HEK293T (cell line): ENCODE results near the gene ASB3.
A peak's percentile ranks its signal among the peaks of the same experiment; 100 is the strongest.

ENCODE experiments used
- CTCF ChIA-PET: fragments of 350-600 bp; formaldehyde crosslinking; extraction: SDS; loops from one replicate; lab custom pipeline; 2021; ENCODE audit warnings: antibody characterized with exemption, inconsistent platforms; lab: Yijun Ruan, JAX
- POLR2A ChIA-PET: fragments of 350-600 bp; formaldehyde crosslinking; extraction: SDS; loops from one replicate; lab custom pipeline; 2020; ENCODE audit warnings: antibody characterized with exemption, inconsistent platforms; lab: Yijun Ruan, JAX
- DNase-seq: peaks from one replicate; pipeline ENCODE4 v3.0.0; 2012; ENCODE audit warnings: mixed read lengths; ENCODE audit errors: extremely low spot score
- ARNT ChIP-seq: fragments of 450-650 bp; IDR thresholded peaks from 2 replicates; pipeline ENCODE4 v1.6.1; 2017; ENCODE audit warnings: mild to moderate bottlenecking
- BHLHE40 ChIP-seq: fragments of 450-650 bp; IDR thresholded peaks from 2 replicates; pipeline ENCODE4 v1.6.1; 2016; ENCODE audit warnings: mild to moderate bottlenecking, moderate library complexity, borderline replicate concordance
- CTBP1 ChIP-seq: fragments of 450-650 bp; IDR thresholded peaks from 2 replicates; pipeline ENCODE4 v1.6.1; 2016; ENCODE audit warnings: borderline replicate concordance
- ELF4 ChIP-seq: fragments of 450-650 bp; IDR thresholded peaks from 2 replicates; pipeline ENCODE4 v1.6.1; 2017; ENCODE audit warnings: antibody characterized with exemption
- FOXA1 ChIP-seq: fragments of 450-650 bp; IDR thresholded peaks from 2 replicates; pipeline ENCODE4 v1.6.1; 2016; ENCODE audit warnings: mild to moderate bottlenecking
- FOXK2 ChIP-seq: fragments of 450-650 bp; IDR thresholded peaks from 2 replicates; pipeline ENCODE4 v1.6.1; 2016; ENCODE audit warnings: mild to moderate bottlenecking
- FOXM1 ChIP-seq: fragments of 450-650 bp; IDR thresholded peaks from 2 replicates; pipeline ENCODE4 v1.6.1; 2017; ENCODE audit warnings: mild to moderate bottlenecking, borderline replicate concordance
- HDGF ChIP-seq: fragments of 450-650 bp; IDR thresholded peaks from 2 replicates; pipeline ENCODE4 v1.6.1; 2017; ENCODE audit warnings: antibody characterized with exemption, borderline replicate concordance
- L3MBTL2 ChIP-seq: fragments of 450-650 bp; conservative IDR thresholded peaks from 2 replicates; pipeline ENCODE4 v1.6.1; 2016; ENCODE audit warnings: mild to moderate bottlenecking
- LEF1 ChIP-seq: fragments of 450-650 bp; IDR thresholded peaks from 2 replicates; pipeline ENCODE4 v1.6.1; 2017; ENCODE audit warnings: mild to moderate bottlenecking, borderline replicate concordance
- NFRKB ChIP-seq: fragments of 450-650 bp; IDR thresholded peaks from 2 replicates; pipeline ENCODE4 v1.6.1; 2016; ENCODE audit warnings: mild to moderate bottlenecking, moderate library complexity
- PKNOX1 ChIP-seq: fragments of 450-650 bp; IDR thresholded peaks from 2 replicates; pipeline ENCODE4 v1.6.1; 2016
- SP1 ChIP-seq: fragments of 450-650 bp; IDR thresholded peaks from 2 replicates; pipeline ENCODE4 v1.6.1; 2017
- SUZ12 ChIP-seq: fragments of 450-650 bp; IDR thresholded peaks from 2 replicates; pipeline ENCODE4 v1.6.1; 2016; ENCODE audit warnings: mild to moderate bottlenecking
- TARDBP ChIP-seq: fragments of 450-650 bp; IDR thresholded peaks from 2 replicates; pipeline ENCODE4 v1.6.1; 2016
- ZNF384 ChIP-seq: fragments of 450-650 bp; IDR thresholded peaks from 2 replicates; pipeline ENCODE4 v1.6.1; 2016

ASB3 gene

GRCh38 chr2:53793261-53793660 lies 6.5 kb upstream of the ASB3 start:
- no peak for TF ChIP-seq FOXK2
- TF ChIP-seq PKNOX1: no peak
- TF ChIP-seq CTBP1: no peak
- no peak for TF ChIP-seq LEF1
- TF ChIP-seq ELF4: no peak
- TF ChIP-seq TARDBP: no peak
- TF ChIP-seq BHLHE40: no peak
- no peak for TF ChIP-seq FOXM1
- no peak for TF ChIP-seq SP1
- TF ChIP-seq FOXA1: no peak
- POLR2A ChIA-PET: no interaction called here
- CTCF ChIA-PET: interaction anchor here (0.8 kb wide), 1 partner anchor 98 kb away, joined by 3 read pairs; no protein-coding TSS in a partner anchor
- DNase-seq: no peak

- ChIA-PET POLR2A (interaction anchor here (1.3 to 2.4 kb wide), 5 partner anchors 9 to 20 kb away, joined by 3 to 23 read pairs (median 5); partner anchors contain the start of gene CHAC2), CTCF (no interaction called here)
- DNase-seq: peak; percentile 15
- TF ChIP-seq BHLHE40 (no peak), FOXK2 (no peak)
Observed at GRCh38 chr2:53787614-53788289, 999 bp upstream of the ASB3 start.

- DNase-seq: peak; percentile 18
- TF ChIP-seq SUZ12 (no peak), SP1 (no peak), ZNF384 (no peak), NFRKB (no peak), ELF4 (no peak), BHLHE40 (no peak), HDGF (no peak), L3MBTL2 (no peak), TARDBP (no peak), ARNT (no peak)
- ChIA-PET POLR2A (interaction anchor here (0.9 to 2.4 kb wide), 7 partner anchors 10 to 544 kb away, joined by 3 to 23 read pairs (median 5); partner anchors contain the start of gene CHAC2), CTCF (interaction anchor here (0.7 kb wide), 1 partner anchor 1090 kb away, joined by 3 read pairs; no protein-coding TSS in a partner anchor)
Observed at GRCh38 chr2:53786352-53786704, 425 bp downstream of the ASB3 start.

- no peak for DNase-seq
- ChIA-PET CTCF (no interaction called here), POLR2A (interaction anchor here (2.4 kb wide), 1 partner anchor 18 kb away, joined by 23 read pairs; the partner anchor contains the start of gene CHAC2)
Observed at GRCh38 chr2:53785366-53785765, 1.4 kb downstream of the ASB3 start.

GRCh38 chr2:53784436-53784835 lies 2.3 kb downstream of the ASB3 start:
- DNase-seq: no peak
- CTCF ChIA-PET: no interaction called here
- TF ChIP-seq HDGF: no peak
- TF ChIP-seq TARDBP: no peak
- TF ChIP-seq LEF1: no peak
- no peak for TF ChIP-seq FOXA1
- TF ChIP-seq PKNOX1: no peak
- no peak for TF ChIP-seq BHLHE40
- no peak for TF ChIP-seq ARNT
- no peak for TF ChIP-seq FOXK2
- no peak for TF ChIP-seq L3MBTL2
- no peak for TF ChIP-seq ZNF384
- POLR2A ChIA-PET: interaction anchor here (1.2 kb wide), 1 partner anchor 17 kb away, joined by 6 read pairs; the partner anchor contains the start of gene CHAC2

More at GRCh38 chr2:53785366-53785765, 1.4 kb downstream of the ASB3 start:
- TF ChIP-seq TARDBP (no peak), ARNT (no peak), SP1 (no peak), FOXK2 (no peak), BHLHE40 (no peak), PKNOX1 (no peak), FOXA1 (no peak), ZNF384 (no peak), HDGF (no peak), NFRKB (no peak), FOXM1 (no peak), CTBP1 (no peak)

- no peak for DNase-seq
- ChIA-PET POLR2A (no interaction called here), CTCF (no interaction called here)
- no peak for TF ChIP-seq LEF1
- TF ChIP-seq SUZ12: no peak
Observed at GRCh38 chr2:53782676-53783075, 4.1 kb downstream of the ASB3 start.

- TF ChIP-seq ZNF384 (no peak), FOXA1 (no peak), NFRKB (no peak), L3MBTL2 (no peak), PKNOX1 (no peak), SP1 (no peak), CTBP1 (no peak), FOXK2 (no peak), FOXM1 (no peak), BHLHE40 (no peak), SUZ12 (no peak), LEF1 (no peak), ARNT (no peak), TARDBP (no peak), ELF4 (no peak), HDGF (no peak)
- POLR2A ChIA-PET: interaction anchor here (1.7 kb wide), 1 partner anchor 12 kb away, joined by 8 read pairs; the partner anchor contains the start of gene CHAC2
- CTCF ChIA-PET: interaction anchor here (0.7 kb wide), 1 partner anchor 287 kb away, joined by 3 read pairs; no protein-coding TSS in a partner anchor
- DNase-seq: no peak
Observed at GRCh38 chr2:53780056-53780455, 6.7 kb downstream of the ASB3 start.
